Measurements from ENCODE around the gene PRRG4. TPM values are rescaled to one million over a fixed set of nuclear protein-coding genes. Genes with fewer than 3 reads are reported as not detected.
"Not testable (repeated sequence)": the region's sequence is repeated elsewhere in the genome, so short reads cannot be mapped to it uniquely, and the experiment has no call there.

Gene PRRG4
- total and polyA plus RNA-seq, 2 experiments from 2014 or later, result 3.0 to 12.1 TPM

GRCh38 chr11:32819187-32819586 lies 10.5 kb upstream of the PRRG4 start:
- Histone ChIP-seq H2AFZ (no peak overlapping the region), H3K9me2 (replicated peaks; ENCODE audit: insufficient read depth) (no peaks in the 10 kb centered on the region), H3K9me3 (ENCODE audit: low read depth) (no peaks in the 10 kb centered on the region), H3K4me1 (ENCODE audit: insufficient read depth) (no peaks in the 10 kb centered on the region), H3K27me3 (no peaks in the 10 kb centered on the region), H3K4me2 (no peak overlapping the region), H3K27ac (no peak overlapping the region), H3K79me2 (no peaks in the 10 kb centered on the region), H3K36me3 (replicated peaks; ENCODE audit: insufficient read depth, low read depth) (no peaks in the 10 kb centered on the region), H4K20me1 (ENCODE audit: insufficient read depth, poor library complexity, severe bottlenecking) (no peaks in the 10 kb centered on the region), H3K4me3 (no peak overlapping the region)
- WGBS (ENCODE audit: low lambda C conversion rate, missing lambda C conversion rate), result 92% methylated on average over 2 of the region's 2 CpGs
- no peak for DNase-seq (ENCODE audit: low spot score)
- TF ChIP-seq EZH2phosphoT487 (IDR thresholded peaks at IDR 0.05; ENCODE audit: low read depth, severe bottlenecking, unreplicated experiment), result no peak

- Histone ChIP-seq H3K4me1 (ENCODE audit: insufficient read depth) (no peaks in the 10 kb centered on the region), H3K36me3 (replicated peaks; ENCODE audit: insufficient read depth, low read depth) (no peaks in the 10 kb centered on the region), H3K9me2 (replicated peaks; ENCODE audit: insufficient read depth) (no peaks in the 10 kb centered on the region), H3K27ac (no peak overlapping the region), H2AFZ (no peak overlapping the region), H4K20me1 (ENCODE audit: insufficient read depth, poor library complexity, severe bottlenecking) (no peaks in the 10 kb centered on the region), H3K4me3 (no peak overlapping the region), H3K4me2 (no peak overlapping the region), H3K79me2 (no peaks in the 10 kb centered on the region), H3K27me3 (no peaks in the 10 kb centered on the region), H3K9me3 (ENCODE audit: low read depth) (no peaks in the 10 kb centered on the region)
- no peak for DNase-seq (ENCODE audit: low spot score)
- no peak for TF ChIP-seq EZH2 (IDR thresholded peaks at IDR 0.05; ENCODE audit: borderline replicate concordance)
These were observed 9.2 kb upstream of the PRRG4 start for GRCh38 chr11:32820497-32820896.

GRCh38 chr11:32821517-32821916 lies 8.2 kb upstream of the PRRG4 start:
- H3K4me2 ChIP-seq, result no peak overlapping the region
- H3K27me3 ChIP-seq, result no peaks in the 10 kb centered on the region
- no peak overlapping the region for H3K27ac ChIP-seq
- no peak for TF ChIP-seq EZH2phosphoT487 (IDR thresholded peaks at IDR 0.05; ENCODE audit: low read depth, severe bottlenecking, unreplicated experiment)
- TF ChIP-seq EZH2 (IDR thresholded peaks at IDR 0.05; ENCODE audit: borderline replicate concordance), result no peak
- TF ChIP-seq CTCF (IDR thresholded peaks at IDR 0.05; ENCODE audit: poor library complexity), result no peak
- no peaks in the 10 kb centered on the region for H3K79me2 ChIP-seq
- DNase-seq (ENCODE audit: low spot score), result no peak
- no peaks in the 10 kb centered on the region for H3K9me3 ChIP-seq (ENCODE audit: low read depth)
- H2AFZ ChIP-seq, result no peak overlapping the region
- H3K4me3 ChIP-seq, result no peak overlapping the region
- no peaks in the 10 kb centered on the region for H4K20me1 ChIP-seq (ENCODE audit: insufficient read depth, poor library complexity, severe bottlenecking)
- H3K36me3 ChIP-seq (replicated peaks; ENCODE audit: insufficient read depth, low read depth), result no peaks in the 10 kb centered on the region
- H3K9me2 ChIP-seq (replicated peaks; ENCODE audit: insufficient read depth), result no peaks in the 10 kb centered on the region
- no peaks in the 10 kb centered on the region for H3K4me1 ChIP-seq (ENCODE audit: insufficient read depth)

GRCh38 chr11:32821917-32822560 lies 7.7 kb upstream of the PRRG4 start:
- no peaks in the 10 kb centered on the region for H3K27me3 ChIP-seq
- H3K4me2 ChIP-seq, result no peak overlapping the region
- 87% methylated on average over 5 of the region's 5 CpGs for WGBS (ENCODE audit: low lambda C conversion rate, missing lambda C conversion rate)
- H3K4me3 ChIP-seq, result no peak overlapping the region
- H3K79me2 ChIP-seq, result no peaks in the 10 kb centered on the region
- H3K9me3 ChIP-seq (ENCODE audit: low read depth), result no peaks in the 10 kb centered on the region
- H3K9me2 ChIP-seq (replicated peaks; ENCODE audit: insufficient read depth), result no peaks in the 10 kb centered on the region
- H3K36me3 ChIP-seq (replicated peaks; ENCODE audit: insufficient read depth, low read depth), result no peaks in the 10 kb centered on the region
- TF ChIP-seq CTCF (IDR thresholded peaks at IDR 0.05; ENCODE audit: poor library complexity), result no peak
- TF ChIP-seq EZH2 (IDR thresholded peaks at IDR 0.05; ENCODE audit: borderline replicate concordance), result no peak
- TF ChIP-seq EZH2phosphoT487 (IDR thresholded peaks at IDR 0.05; ENCODE audit: low read depth, severe bottlenecking, unreplicated experiment), result no peak
- no peaks in the 10 kb centered on the region for H4K20me1 ChIP-seq (ENCODE audit: insufficient read depth, poor library complexity, severe bottlenecking)
- no peak for DNase-seq (ENCODE audit: low spot score)
- H3K4me1 ChIP-seq (ENCODE audit: insufficient read depth), result no peaks in the 10 kb centered on the region
- H3K27ac ChIP-seq, result no peak overlapping the region
- H2AFZ ChIP-seq, result no peak overlapping the region

- not testable (repeated sequence) for H3K9me3 ChIP-seq (ENCODE audit: low read depth); H3K27me3 ChIP-seq; H4K20me1 ChIP-seq (ENCODE audit: insufficient read depth, poor library complexity, severe bottlenecking); H3K4me3 ChIP-seq; DNase-seq (ENCODE audit: low spot score); H3K4me2 ChIP-seq; H3K79me2 ChIP-seq; H3K4me1 ChIP-seq (ENCODE audit: insufficient read depth); H2AFZ ChIP-seq; H3K36me3 ChIP-seq (replicated peaks; ENCODE audit: insufficient read depth, low read depth); H3K9me2 ChIP-seq (replicated peaks; ENCODE audit: insufficient read depth); H3K27ac ChIP-seq
- WGBS (ENCODE audit: low lambda C conversion rate, missing lambda C conversion rate), result 92% methylated on average over 3 of the region's 3 CpGs
These were observed 6.1 kb upstream of the PRRG4 start for GRCh38 chr11:32823617-32824016.

Measured in hepatocyte (in vitro differentiated cells).